Activated CD8-positive, alpha-beta T cell treated with anti-CD3 and anti-CD28 coated beads for 36 hours (primary cell): ENCODE results near the gene MYO5B. TPM values are rescaled to one million over a fixed set of nuclear protein-coding genes. Genes with fewer than 3 reads are reported as not detected.

Source experiments
- ATAC-seq: fragments of 200-7000 bp; cut with Tn5 transposase; one replicate; pipeline ENCODE4 v1.10.0; 2021; ENCODE audit warnings: mild to moderate bottlenecking, moderate library complexity
- CTCF ChIA-PET: fragments of 350-600 bp; sonication (Branson Sonifier 250); formaldehyde crosslinking; loops from one replicate; lab custom pipeline; 2021; ENCODE audit warnings: antibody characterized with exemption; lab: Charles Lee
- POLR2A ChIA-PET: fragments of 350-600 bp; sonication (Branson Sonifier 250); formaldehyde crosslinking; loops from one replicate; lab custom pipeline; 2021; ENCODE audit warnings: antibody characterized with exemption; lab: Charles Lee
- DNase-seq: peaks from one replicate; pipeline ENCODE4 v3.0.0-alpha.2; 2020
- H3K27ac Mint-ChIP-seq: one replicate; pipeline ENCODE4 v1.8.0; 2021; ENCODE audit warnings: mild to moderate bottlenecking, mixed read lengths
- H3K27me3 Mint-ChIP-seq: one replicate; pipeline ENCODE4 v1.8.0; 2021; ENCODE audit warnings: mixed read lengths
- H3K36me3 Mint-ChIP-seq: one replicate; pipeline ENCODE4 v1.8.0; 2021; ENCODE audit warnings: low read depth, mixed read lengths
- H3K4me1 Mint-ChIP-seq: one replicate; pipeline ENCODE4 v1.8.0; 2021; ENCODE audit warnings: low read depth, mixed read lengths
- H3K4me3 Mint-ChIP-seq: one replicate; pipeline ENCODE4 v1.8.0; 2021; ENCODE audit warnings: mild to moderate bottlenecking, moderate library complexity, mixed read lengths
- H3K9me3 Mint-ChIP-seq: one replicate; pipeline ENCODE4 v1.8.0; 2021; ENCODE audit warnings: mixed read lengths
- CTCF ChIP-seq: fragments of 200-600 bp; IDR thresholded peaks from one replicate; pipeline ENCODE4 v1.8.0; 2022; ENCODE audit warnings: antibody characterized with exemption, mild to moderate bottlenecking
- intact Hi-C: fragments of 100-400 bp; cut with micrococcal nuclease; formaldehyde crosslinking; loops from one replicate; pipeline ENCODE4 v1.10.0; 2022
- total RNA-seq, 2 experiments: library from RNA; stranded (reverse); gene quantifications; one replicate each; pipeline ENCODE4 v1.2.3, GENCODE V29; 2021

Gene MYO5B
- total RNA-seq, 2 experiments from 2014 or later = 0.09 TPM; not detected in 1

GRCh38 chr18:50218432-50219197 lies 23.7 kb upstream of the MYO5B start:
- intact Hi-C loops = loop anchor here (1.0 kb wide), 1 partner anchor 139 kb away; no protein-coding TSS in a partner anchor
- no peaks in the 10 kb centered on the region for H3K36me3 Mint-ChIP-seq
- DNase-seq = peak; percentile 58
- TF ChIP-seq CTCF = peak; percentile 46
- H3K4me1 Mint-ChIP-seq = no peaks in the 10 kb centered on the region
- no peak overlapping the region for H3K27ac Mint-ChIP-seq
- ChIA-PET POLR2A (no interaction called here), CTCF (interaction anchor here (0.6 to 3.9 kb wide), 15 partner anchors 11 to 210 kb away, joined by 3 to 66 read pairs (median 3); no protein-coding TSS in a partner anchor)
- peaks cover 11% of the 10 kb centered on the region for H3K9me3 Mint-ChIP-seq
- no peak overlapping the region for H3K4me3 Mint-ChIP-seq
- ATAC-seq = peak; percentile 60
- H3K27me3 Mint-ChIP-seq = peaks cover 21% of the 10 kb centered on the region

DNA sequence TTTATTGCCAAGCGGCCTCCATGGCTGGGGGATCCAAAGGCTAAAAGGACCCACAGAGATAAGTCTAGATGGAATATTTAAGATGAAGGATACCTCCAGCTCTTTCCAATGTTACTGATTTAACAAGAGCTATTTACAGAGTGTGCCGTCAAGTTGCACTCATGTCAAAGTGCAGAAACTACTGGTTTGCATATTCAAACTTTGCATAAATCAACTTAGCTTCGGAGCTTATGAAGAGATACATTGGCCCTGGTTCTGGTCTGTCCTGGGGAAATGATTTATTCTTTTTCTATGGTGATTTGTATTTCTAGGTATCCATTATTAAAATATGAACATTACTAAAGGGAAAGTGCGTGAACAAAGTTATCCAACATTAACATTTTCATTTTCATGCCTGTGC lies 14.4 kb upstream of the MYO5B start:
- ATAC-seq (no peak), DNase-seq (no peak)
- intact Hi-C loops = no loop called here
- CTCF ChIA-PET = interaction anchor here (1.1 to 3.3 kb wide), 3 partner anchors 9 to 148 kb away, joined by 4 to 14 read pairs (median 5); partner anchors contain the start of gene MYO5B
- POLR2A ChIA-PET = no interaction called here
- no peak for TF ChIP-seq CTCF
- Mint-ChIP-seq H3K9me3 (no peaks in the 10 kb centered on the region), H3K4me3 (no peak overlapping the region), H3K27ac (no peak overlapping the region), H3K4me1 (peaks cover 2% of the 10 kb centered on the region), H3K27me3 (peaks cover 28% of the 10 kb centered on the region), H3K36me3 (no peaks in the 10 kb centered on the region)

- H3K27me3 Mint-ChIP-seq = peaks cover 35% of the 10 kb centered on the region
- no peak overlapping the region for H3K4me3 Mint-ChIP-seq
- intact Hi-C loops = no loop called here
- no peak for ATAC-seq
- H3K4me1 Mint-ChIP-seq = peaks cover 9% of the 10 kb centered on the region
- no peaks in the 10 kb centered on the region for H3K36me3 Mint-ChIP-seq
- no peak overlapping the region for H3K27ac Mint-ChIP-seq
- TF ChIP-seq CTCF = no peak
- no peaks in the 10 kb centered on the region for H3K9me3 Mint-ChIP-seq
- ChIA-PET CTCF (interaction anchor here (1.5 to 3.3 kb wide), 2 partner anchors 11 to 221 kb away, joined by 5 to 14 read pairs; no protein-coding TSS in a partner anchor), POLR2A (no interaction called here)
- no peak for DNase-seq
These were observed 12.8 kb upstream of the MYO5B start for GRCh38 chr18:50207722-50208121.

GRCh38 chr18:50203801-50204604 lies 9.1 kb upstream of the MYO5B start:
- peaks cover 9% of the 10 kb centered on the region for H3K4me1 Mint-ChIP-seq
- DNase-seq (peak; percentile 31), ATAC-seq (no peak)
- H3K9me3 Mint-ChIP-seq = peaks cover 4% of the 10 kb centered on the region
- intact Hi-C loops = no loop called here
- H3K27ac Mint-ChIP-seq = no peak overlapping the region
- no peak overlapping the region for H3K4me3 Mint-ChIP-seq
- CTCF ChIA-PET = interaction anchor here (0.8 to 3.1 kb wide), 10 partner anchors 8 to 258 kb away, joined by 3 to 19 read pairs (median 4); partner anchors contain the start of gene MYO5B
- peaks cover 50% of the 10 kb centered on the region for H3K27me3 Mint-ChIP-seq
- no peaks in the 10 kb centered on the region for H3K36me3 Mint-ChIP-seq
- peak; percentile 55 for TF ChIP-seq CTCF
- POLR2A ChIA-PET = no interaction called here
